HG03521 (cell line): ENCODE measurements around the gene MBD3L5.
"Not testable (repeated sequence)": the region's sequence is repeated elsewhere in the genome, so short reads cannot be mapped to it uniquely, and the experiment has no call there.

Experiments used
- ATAC-seq: cut with Tn5 transposase; IDR thresholded peaks from one replicate; pipeline ENCODE4 v1.9.1; 2021; ENCODE audit warnings: mild to moderate bottlenecking, moderate library complexity; ENCODE audit not compliant: unreplicated experiment

MBD3L5 gene

GRCh38 chr19:7030278-7030677, at the start of gene MBD3L5:
Gene MBD3L5, plus strand, starts transcription at chr19:7030578. Its CDS starts 34 bp downstream, at chr19:7030612.
- not testable (repeated sequence) for ATAC-seq

- ATAC-seq, result no peak
Observed at GRCh38 chr19:6983448-6983847, 46.9 kb upstream of the MBD3L5 start.

- ATAC-seq, result no peak
Observed at GRCh38 chr19:6987850-6988249, 42.5 kb upstream of the MBD3L5 start.

- ATAC-seq, result no peak
Observed at GRCh38 chr19:6988257-6988656, 42.1 kb upstream of the MBD3L5 start.

GRCh38 chr19:6995054-6995453, 35.3 kb upstream of the MBD3L5 start:
- no peak for ATAC-seq

GRCh38 chr19:6996810-6997209, 33.6 kb upstream of the MBD3L5 start:
- ATAC-seq, result no peak

GRCh38 chr19:6997679-6998445, 32.5 kb upstream of the MBD3L5 start:
- no peak for ATAC-seq

- no peak for ATAC-seq
Observed at GRCh38 chr19:6999933-7000332, 30.4 kb upstream of the MBD3L5 start.

- ATAC-seq, result no peak
Observed at GRCh38 chr19:7000333-7000732, 30.0 kb upstream of the MBD3L5 start.

- ATAC-seq, result no peak
Observed at GRCh38 chr19:7000816-7001215, 29.6 kb upstream of the MBD3L5 start.

- ATAC-seq, result no peak
Observed at GRCh38 chr19:7004313-7004931, 26.0 kb upstream of the MBD3L5 start.

GRCh38 chr19:7006135-7006704, 24.2 kb upstream of the MBD3L5 start:
- no peak for ATAC-seq

- ATAC-seq, result no peak
Observed at GRCh38 chr19:7007859-7008258, 22.5 kb upstream of the MBD3L5 start.

- ATAC-seq, result no peak
Observed at GRCh38 chr19:7010722-7011593, 19.4 kb upstream of the MBD3L5 start.

- no peak for ATAC-seq
Observed at GRCh38 chr19:7013678-7014077, 16.7 kb upstream of the MBD3L5 start.

- no peak for ATAC-seq
Observed at GRCh38 chr19:7018828-7019227, 11.6 kb upstream of the MBD3L5 start.

- not testable (repeated sequence) for ATAC-seq
Observed at GRCh38 chr19:7021331-7021730, 9.0 kb upstream of the MBD3L5 start, which contains the start of gene MBD3L2B. Gene MBD3L2B, minus strand, starts transcription at chr19:7021431. Its CDS starts 34 bp downstream, at chr19:7021397.

GRCh38 chr19:7028790-7029189, 1.6 kb upstream of the MBD3L5 start:
- ATAC-seq, result not testable (repeated sequence)

- not testable (repeated sequence) for ATAC-seq
Observed at GRCh38 chr19:7040079-7040478, 9.7 kb downstream of the MBD3L5 start, which contains the start of gene MBD3L4. Gene MBD3L4, minus strand, starts transcription at chr19:7040179. Its CDS starts 35 bp downstream, at chr19:7040144.

GRCh38 chr19:7041563-7041962, 11.2 kb downstream of the MBD3L5 start:
- not testable (repeated sequence) for ATAC-seq

- ATAC-seq, result not testable (repeated sequence)
Observed at GRCh38 chr19:7049021-7049420, 18.6 kb downstream of the MBD3L5 start, which contains the start of gene MBD3L2. Gene MBD3L2, plus strand, starts transcription at chr19:7049321. Its CDS starts 53 bp downstream, at chr19:7049374.
